Measurements from ENCODE around the gene HAPLN1.

HAPLN1 gene

DNA sequence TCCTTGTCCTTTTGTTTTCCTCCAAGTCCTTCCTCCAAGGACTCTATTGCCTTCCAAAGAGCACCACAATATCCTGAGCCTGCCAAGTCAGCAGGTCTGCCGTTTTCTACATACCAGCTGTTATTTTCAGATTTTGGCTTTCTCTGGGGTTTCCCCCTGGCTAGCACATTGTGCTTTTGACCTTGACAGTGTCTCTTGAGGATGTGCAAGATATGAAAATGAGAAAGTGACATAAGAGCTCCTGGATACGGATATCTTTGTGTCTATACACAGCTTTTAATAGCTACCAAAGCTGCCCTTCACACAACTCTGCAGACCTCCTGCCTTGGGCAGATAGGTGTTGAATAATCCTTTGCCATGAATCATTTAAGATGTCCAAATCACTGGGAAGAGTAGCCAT, 67.0 kb downstream of the HAPLN1 start:
- no peak for DNase-seq (ENCODE audit: extremely low read depth in 1 of 2, low read depth in 1 of 2)

DNA sequence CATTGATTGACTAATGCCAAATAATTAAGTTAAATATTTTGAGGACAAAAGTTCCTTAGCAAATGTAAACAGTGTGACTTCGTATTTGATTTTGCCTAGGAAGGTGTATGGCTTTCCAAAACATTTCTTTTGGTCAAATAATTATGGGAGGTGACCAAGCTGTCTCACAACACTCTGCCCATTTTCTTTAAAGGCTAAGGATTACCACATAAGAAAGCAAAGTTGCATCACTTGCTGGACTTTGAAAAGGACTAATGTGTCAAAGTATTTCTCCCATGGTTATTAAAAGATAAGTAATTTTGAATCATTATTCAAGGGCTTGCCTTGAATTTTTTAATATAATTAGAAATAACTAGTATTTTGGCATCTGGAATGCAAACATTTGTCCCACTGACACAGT, 74.7 kb downstream of the HAPLN1 start:
- DNase-seq (ENCODE audit: extremely low read depth in 1 of 2, low read depth in 1 of 2): no peak

DNA sequence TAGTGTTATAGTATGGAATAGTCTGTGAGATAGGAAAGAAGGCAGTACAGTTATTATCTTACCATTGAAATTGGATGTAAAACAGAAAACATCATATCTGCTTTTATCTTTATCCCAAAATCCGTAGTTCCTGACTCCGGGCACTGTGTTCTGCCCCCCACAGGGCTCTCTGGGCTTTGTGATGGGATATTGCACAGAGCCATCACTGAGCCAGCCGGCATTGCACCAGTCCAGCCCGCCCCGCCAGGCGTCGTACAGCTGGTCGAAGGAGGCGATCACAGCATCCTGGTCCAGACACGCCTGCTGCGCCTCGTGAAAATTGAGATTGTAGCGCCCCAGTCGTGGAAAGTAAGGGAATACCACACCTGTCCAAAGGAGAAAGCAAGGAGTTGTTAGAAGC, 76.4 kb downstream of the HAPLN1 start:
- DNase-seq (ENCODE audit: extremely low read depth in 1 of 2, low read depth in 1 of 2): no peak

DNA sequence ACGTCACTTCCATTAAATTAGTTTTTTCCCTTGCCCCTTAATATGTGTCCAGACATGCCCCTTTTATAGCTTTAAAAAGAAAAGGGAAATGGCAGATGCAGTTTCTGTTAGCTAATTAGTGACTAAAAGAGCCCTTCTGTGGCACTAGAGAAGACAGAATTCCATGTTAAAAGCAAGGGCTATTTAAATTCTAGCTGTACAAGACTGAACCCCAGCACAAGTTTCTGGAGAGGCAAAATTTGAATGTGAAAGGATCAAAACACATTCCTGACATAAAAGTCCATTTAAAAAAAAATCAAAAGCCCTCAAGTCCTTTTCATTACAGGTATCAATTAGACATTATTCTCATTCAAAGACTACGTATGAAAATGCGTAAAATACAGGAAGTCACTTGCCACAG, 78.7 kb downstream of the HAPLN1 start:
- DNase-seq (ENCODE audit: extremely low read depth in 1 of 2, low read depth in 1 of 2): no peak

DNA sequence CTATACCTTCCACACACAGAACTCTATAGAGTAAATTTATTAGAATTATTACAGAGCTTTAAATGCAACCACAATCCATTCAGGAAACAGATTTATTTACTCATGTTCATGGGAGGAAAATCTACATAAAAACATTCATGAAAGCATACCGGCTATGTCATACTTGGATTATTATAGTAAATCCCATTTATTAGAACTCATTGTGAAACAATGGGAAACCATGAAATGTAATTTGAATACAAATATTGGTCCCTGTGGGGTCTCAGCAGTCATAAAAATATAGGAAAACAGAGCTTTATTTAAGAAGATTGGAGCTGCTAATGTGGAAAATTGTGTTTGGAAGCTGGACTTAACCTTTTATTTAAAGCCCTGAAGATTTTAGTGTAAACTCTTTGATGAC, 80.7 kb downstream of the HAPLN1 start:
- no peak for DNase-seq (ENCODE audit: extremely low read depth in 1 of 2, low read depth in 1 of 2)

DNA sequence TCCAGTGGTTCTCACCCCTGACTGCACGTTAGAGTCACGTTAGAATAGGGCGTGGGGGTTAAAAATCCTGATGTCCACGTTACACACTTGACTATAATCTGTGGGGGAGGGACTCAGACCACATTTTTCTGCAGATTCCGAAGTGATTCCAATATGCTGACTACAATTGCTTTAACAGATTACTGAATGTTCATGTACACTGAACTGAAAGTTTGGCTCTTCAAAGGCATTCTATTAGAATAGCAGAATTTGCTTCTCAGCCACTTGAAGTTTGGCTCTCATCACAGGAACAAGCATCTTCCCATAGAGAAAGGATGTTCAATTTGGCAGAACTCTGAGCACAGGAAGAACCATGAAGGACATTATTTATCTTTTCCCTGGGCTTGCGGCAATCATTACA, 84.5 kb downstream of the HAPLN1 start:
- no peak for DNase-seq (ENCODE audit: extremely low read depth in 1 of 2, low read depth in 1 of 2)

DNA sequence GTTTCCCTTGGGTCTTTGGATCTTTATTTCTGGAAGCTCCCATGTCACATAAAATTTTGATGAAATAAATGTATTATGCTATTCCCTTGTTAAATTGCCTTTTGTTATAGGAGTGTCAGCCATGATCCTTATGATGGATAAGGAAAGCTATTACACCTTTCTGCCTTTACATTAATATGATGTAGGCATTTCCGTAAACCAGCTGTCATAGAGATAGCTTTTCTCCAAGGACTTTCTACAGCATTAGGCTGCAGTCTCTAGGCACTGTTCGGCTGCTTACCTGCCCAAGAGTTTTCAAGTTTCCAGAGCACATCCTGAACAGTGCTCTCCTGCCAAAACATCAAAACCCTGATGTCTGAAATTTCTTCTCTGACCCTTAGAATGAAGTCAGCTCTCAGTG, 87.4 kb downstream of the HAPLN1 start:
- no peak for DNase-seq (ENCODE audit: extremely low read depth in 1 of 2, low read depth in 1 of 2)

DNA sequence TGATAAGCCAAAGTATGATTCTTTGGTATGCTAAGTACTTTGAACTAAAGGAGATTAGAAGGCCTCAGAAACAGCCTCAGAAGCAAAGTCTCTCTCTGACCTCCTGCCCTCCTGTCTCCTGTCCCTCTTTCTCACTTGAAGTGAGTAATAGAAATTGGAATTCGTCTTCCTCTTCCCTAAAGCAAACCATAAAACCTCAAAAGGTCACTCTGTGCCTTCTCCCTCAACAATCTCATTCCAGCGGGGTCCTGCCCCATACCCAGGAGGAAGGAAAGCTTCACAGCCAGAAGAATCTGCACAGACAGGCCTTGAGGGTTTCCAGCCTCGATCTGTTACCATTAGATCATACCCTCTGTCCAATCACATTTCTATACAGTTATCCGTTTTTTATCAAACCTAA, 87.8 kb downstream of the HAPLN1 start:
- no peak for DNase-seq (ENCODE audit: extremely low read depth in 1 of 2, low read depth in 1 of 2)

DNA sequence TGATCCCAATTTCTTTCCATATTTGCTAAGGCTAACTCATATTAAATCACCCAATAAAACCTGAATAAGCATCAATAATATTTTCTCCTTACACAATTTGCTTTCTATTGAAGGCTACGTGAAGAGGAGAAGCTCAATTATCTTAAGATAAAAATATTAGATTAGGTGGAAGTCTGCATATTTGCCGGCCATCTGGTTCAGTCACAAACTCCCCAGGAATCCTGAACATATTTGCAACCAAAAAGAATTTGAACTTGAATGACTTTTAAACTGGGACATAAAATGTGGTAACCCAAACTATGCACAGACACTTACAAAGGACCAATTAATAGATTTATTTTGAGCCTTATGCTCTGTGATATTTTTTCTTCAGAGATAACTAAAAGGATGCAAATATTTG, 92.3 kb downstream of the HAPLN1 start:
- DNase-seq (ENCODE audit: extremely low read depth in 1 of 2, low read depth in 1 of 2): no peak

DNA sequence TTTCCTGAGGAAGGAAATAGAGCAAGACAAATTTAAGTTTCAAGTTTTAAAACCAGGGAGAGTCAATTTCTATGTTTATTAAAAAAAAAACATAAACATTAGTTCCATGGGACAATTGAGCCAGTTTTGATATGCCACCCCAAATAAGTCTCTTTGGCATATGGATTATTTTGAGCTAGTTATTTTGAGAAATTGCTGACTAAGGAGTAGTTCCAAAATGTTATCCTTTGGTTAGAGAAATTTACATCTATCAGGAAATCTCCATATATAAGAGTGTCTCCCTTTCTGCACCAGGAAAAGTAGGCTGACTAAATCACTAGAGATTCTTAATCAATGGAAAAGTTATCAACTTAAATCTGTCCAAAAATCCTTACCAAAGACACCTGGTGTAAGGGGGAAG, 105.8 kb downstream of the HAPLN1 start:
- no peak for DNase-seq (ENCODE audit: extremely low read depth in 1 of 2, low read depth in 1 of 2)

DNA sequence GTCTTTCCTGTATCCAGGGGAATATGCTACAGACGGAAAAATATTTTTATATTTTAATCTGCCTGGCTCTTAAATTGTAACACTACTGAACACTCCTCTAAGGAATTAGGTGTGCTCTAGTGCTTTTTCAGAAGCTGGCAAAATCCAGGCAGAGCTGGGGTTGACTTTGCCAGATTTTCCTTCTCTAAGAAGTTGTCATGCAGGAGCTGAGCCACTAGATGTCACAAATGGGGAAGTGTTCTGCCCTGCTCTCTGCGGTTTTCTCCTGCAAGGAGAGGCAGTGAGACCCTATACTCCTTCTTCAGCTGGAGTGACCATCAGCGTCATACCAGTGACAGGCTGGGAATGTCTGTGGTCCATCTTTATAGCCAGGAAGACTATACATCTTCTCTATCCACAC, 112.5 kb downstream of the HAPLN1 start:
- DNase-seq (ENCODE audit: extremely low read depth in 1 of 2, low read depth in 1 of 2): no peak

DNA sequence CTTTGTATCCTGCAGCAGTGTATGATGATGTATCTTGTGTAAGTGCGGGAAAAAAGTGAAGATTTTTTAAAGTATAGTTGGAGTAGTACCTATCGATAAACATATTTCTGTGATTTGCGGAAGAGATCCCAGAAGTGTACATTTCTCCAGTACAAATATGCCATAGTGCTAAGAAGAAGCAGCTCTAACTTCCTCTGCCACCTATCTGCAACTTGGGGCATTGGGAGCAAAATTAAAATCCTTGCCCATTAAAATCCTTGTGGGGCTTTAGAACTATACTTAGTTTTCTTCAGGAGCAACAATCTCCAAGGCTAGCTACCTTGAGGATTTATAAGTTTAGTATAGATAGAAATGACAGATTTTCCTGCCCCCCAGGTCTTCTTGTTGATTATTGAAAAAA, 125.4 kb downstream of the HAPLN1 start:
- no peak for DNase-seq (ENCODE audit: extremely low read depth in 1 of 2, low read depth in 1 of 2)

DNA sequence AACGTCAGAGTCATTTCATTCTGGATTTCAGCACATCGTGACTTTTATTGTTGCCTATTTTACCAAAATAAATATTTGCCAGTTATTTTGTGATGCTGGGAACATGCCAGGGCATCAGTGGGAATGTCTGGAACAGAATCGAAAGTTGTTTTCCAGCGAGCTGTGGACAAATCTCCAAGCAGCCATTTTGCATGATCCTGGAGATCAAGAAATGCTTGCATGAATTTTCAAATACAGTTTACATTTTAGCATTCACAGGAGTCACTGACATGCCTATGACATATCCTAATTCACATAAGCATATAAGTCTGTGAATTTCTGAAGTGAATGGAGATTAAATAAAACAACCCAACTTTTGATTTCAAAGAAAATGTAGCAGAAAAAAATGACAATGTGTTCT, 129.7 kb downstream of the HAPLN1 start:
- DNase-seq (ENCODE audit: extremely low read depth in 1 of 2, low read depth in 1 of 2): no peak

DNA sequence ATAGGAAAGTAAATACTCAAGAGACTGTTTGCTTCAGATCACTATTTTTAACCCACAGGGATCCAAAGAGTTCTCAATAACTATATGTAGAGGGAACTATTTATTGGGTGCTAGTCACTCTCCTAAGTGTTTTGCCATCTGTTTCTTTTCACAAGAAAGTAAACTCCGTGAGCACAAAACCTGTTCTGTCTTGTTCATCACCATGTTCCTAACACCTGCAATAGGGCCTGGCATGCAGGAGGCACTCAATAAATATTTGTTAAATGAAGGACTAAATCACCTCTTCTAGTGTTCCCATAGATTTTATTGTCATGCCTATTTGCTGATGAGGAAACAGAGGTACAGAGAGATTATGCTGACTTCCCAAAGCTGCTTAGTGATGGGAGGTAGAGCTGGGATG, 130.9 kb downstream of the HAPLN1 start:
- DNase-seq (ENCODE audit: extremely low read depth in 1 of 2, low read depth in 1 of 2): no peak
